Common myeloid progenitor, CD34-positive (primary cell): ENCODE data around the gene YOD1.

ENCODE experiments used
- CTCF ChIA-PET: fragments of 350-600 bp; sonication (Branson Sonifier 250); formaldehyde crosslinking; loops from one replicate; lab custom pipeline; 2021; ENCODE audit warnings: antibody characterized with exemption; lab: Charles Lee
- POLR2A ChIA-PET: fragments of 350-600 bp; sonication (Branson Sonifier 250); formaldehyde crosslinking; loops from one replicate; lab custom pipeline; 2021; ENCODE audit warnings: antibody characterized with exemption; lab: Charles Lee
- DNase-seq, 3 donors: peaks; one replicate each; pipeline versions ENCODE4 v3.0.0 to v3.0.0-alpha.2; 2013
- H3K27ac ChIP-seq, 2 experiments: 1 replicate in 1 of 2; 2 replicates in 1 of 2; pipeline ENCODE4 v1.7.0; 2013; ENCODE audit warnings: inconsistent platforms in 2 of 2, low read length in 2 of 2, mild to moderate bottlenecking in 2 of 2, low read depth in 1 of 2, moderate library complexity in 1 of 2; ENCODE audit not compliant: severe bottlenecking in 2 of 2, insufficient read depth in 1 of 2, poor library complexity in 1 of 2
- H3K27me3 ChIP-seq, 5 experiments: replicated peaks in 2 of 5; 1 replicate in 3 of 5; 2 replicates in 2 of 5; pipeline versions ENCODE4 v1.6.1 to v1.7.0; 2013; ENCODE audit warnings: low read length in 4 of 5, mild to moderate bottlenecking in 2 of 5, moderate library complexity in 2 of 5, inconsistent platforms in 1 of 5; ENCODE audit not compliant: insufficient read depth in 5 of 5, control insufficient read depth in 4 of 5
- H3K36me3 ChIP-seq, 4 experiments: 1 replicate in 2 of 4; 2 replicates in 2 of 4; pipeline versions ENCODE4 v1.6.1 to v1.7.0; 2013; ENCODE audit warnings: low read length in 3 of 4, control low read depth in 1 of 4, mild to moderate bottlenecking in 1 of 4; ENCODE audit not compliant: control insufficient read depth in 4 of 4, insufficient read depth in 4 of 4
- H3K4me1 ChIP-seq, 4 experiments: 1 replicate in 3 of 4; 2 replicates in 1 of 4; pipeline versions ENCODE4 v1.6.1 to v1.7.1; 2013; ENCODE audit warnings: low read length in 3 of 4, mild to moderate bottlenecking in 3 of 4, control low read depth in 1 of 4, inconsistent platforms in 1 of 4, moderate library complexity in 1 of 4; ENCODE audit not compliant: control insufficient read depth in 4 of 4, insufficient read depth in 4 of 4; ENCODE audit errors: control extremely low read depth in 1 of 4
- H3K4me3 ChIP-seq, 7 experiments: 1 replicate in 4 of 7; 2 replicates in 3 of 7; pipeline versions ENCODE4 v1.5.1 to v1.7.0; 2013; ENCODE audit warnings: mild to moderate bottlenecking in 7 of 7, low read length in 6 of 7, moderate library complexity in 6 of 7, inconsistent platforms in 2 of 7, low read depth in 2 of 7, control low read depth in 1 of 7; ENCODE audit not compliant: insufficient read depth in 4 of 7, control insufficient read depth in 1 of 7; ENCODE audit errors: extremely low read depth in 1 of 7
- H3K9me3 ChIP-seq, 5 experiments: 1 replicate in 4 of 5; 2 replicates in 1 of 5; pipeline versions ENCODE4 v1.6.1 to v1.7.1; 2013; ENCODE audit warnings: low read length in 4 of 5, mild to moderate bottlenecking in 2 of 5, inconsistent platforms in 1 of 5, low read depth in 1 of 5, moderate library complexity in 1 of 5; ENCODE audit not compliant: control insufficient read depth in 4 of 5, insufficient read depth in 2 of 5; ENCODE audit errors: control extremely low read depth in 1 of 5
- WGBS: methylation state at CpG from one replicate; pipeline ENCODE4 v1.1.5; 2013; ENCODE audit not compliant: insufficient coverage; 5-methylcytosine and 5-hydroxymethylcytosine counted together

Gene YOD1

DNA sequence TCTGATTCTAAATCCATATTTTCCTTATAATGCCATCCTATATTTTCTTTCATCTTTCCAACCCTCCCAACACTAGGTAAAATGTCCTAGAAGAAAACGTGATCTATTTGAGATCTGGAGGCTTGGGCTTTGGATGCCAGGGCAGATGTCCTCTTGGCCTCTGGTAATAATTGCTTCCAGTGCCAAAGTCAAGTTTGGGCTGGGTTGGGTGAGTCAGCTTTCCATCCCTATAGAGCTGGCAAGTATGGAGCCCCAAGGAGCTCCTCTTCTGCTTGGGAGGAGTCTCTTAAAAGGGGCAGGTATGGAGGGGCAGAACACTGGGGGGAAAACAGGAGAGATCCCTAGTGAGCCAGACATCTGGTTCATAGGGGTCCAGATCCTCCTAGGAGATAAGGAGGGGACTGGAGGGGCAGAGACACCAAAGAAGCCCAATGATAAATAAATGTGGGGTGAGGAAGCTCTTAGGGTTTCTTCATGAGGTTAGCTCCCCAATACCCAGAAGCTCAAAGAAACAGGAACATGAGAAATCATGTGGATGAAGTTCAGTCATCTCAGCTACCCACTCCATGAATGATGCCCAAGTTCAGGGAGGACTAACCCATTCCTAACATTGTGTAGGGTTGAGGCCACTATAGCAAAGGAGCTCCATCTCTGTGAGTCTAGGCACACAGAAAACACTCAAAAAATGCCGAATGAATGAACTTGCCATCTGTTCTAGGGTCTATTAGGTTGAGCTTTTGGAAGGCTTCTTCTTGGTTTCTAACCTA is 21.9 kb downstream of the YOD1 start:
- Histone ChIP-seq H3K27ac (no peak overlapping the region), H3K9me3 (no peaks in the 10 kb centered on the region), H3K27me3 (peaks cover 0 to 3% (median 0%) of the 10 kb centered on the region in 5 experiments), H3K36me3 (no peaks in the 10 kb centered on the region), H3K4me1 (peaks cover 5 to 29% (median 23%) of the 10 kb centered on the region in 4 experiments), H3K4me3 (no peak overlapping the region)
- POLR2A ChIA-PET = no interaction called here
- 100% methylated on average over 1 of the region's 2 CpGs for WGBS
- CTCF ChIA-PET = interaction anchor here (0.8 to 8.4 kb wide), 5 partner anchors 9 to 95 kb away, joined by 3 to 60 read pairs (median 4); partner anchors contain the start of gene YOD1
- DNase-seq = no peak

DNA sequence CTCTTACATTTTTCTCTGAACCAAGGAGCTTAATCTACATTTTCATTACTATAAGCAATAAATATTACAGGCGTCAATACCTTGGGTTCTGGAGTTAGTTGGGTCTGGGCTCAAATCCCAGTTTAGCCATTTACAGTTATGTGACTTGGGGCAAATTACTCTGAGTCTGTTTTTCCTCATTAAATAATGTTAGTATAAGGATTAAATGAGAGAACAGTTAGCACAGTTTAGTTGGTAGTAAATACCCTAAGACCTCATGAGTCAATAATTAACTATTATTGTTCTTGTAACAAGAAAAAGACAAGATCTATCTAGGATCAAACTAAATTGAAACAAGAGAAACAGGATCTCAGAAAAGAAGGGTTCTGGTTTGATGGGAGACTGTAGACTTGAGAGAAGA is 23.1 kb downstream of the YOD1 start:
- DNase-seq = no peak
- no peak overlapping the region for H3K4me3 ChIP-seq
- ChIA-PET POLR2A (no interaction called here), CTCF (interaction anchor here (1.4 to 8.4 kb wide), 2 partner anchors 19 to 22 kb away, joined by 3 to 60 read pairs; partner anchors contain the start of gene YOD1)
- H3K9me3 ChIP-seq = no peaks in the 10 kb centered on the region
- H3K27ac ChIP-seq = no peak overlapping the region
- H3K27me3 ChIP-seq = peaks cover 0 to 3% (median 0%) of the 10 kb centered on the region in 5 experiments
- peaks cover 12 to 33% (median 28%) of the 10 kb centered on the region in 4 experiments for H3K4me1 ChIP-seq
- H3K36me3 ChIP-seq = no peaks in the 10 kb centered on the region
- no CpG with 5 or more reads among the region's 1 CpG for WGBS

DNA sequence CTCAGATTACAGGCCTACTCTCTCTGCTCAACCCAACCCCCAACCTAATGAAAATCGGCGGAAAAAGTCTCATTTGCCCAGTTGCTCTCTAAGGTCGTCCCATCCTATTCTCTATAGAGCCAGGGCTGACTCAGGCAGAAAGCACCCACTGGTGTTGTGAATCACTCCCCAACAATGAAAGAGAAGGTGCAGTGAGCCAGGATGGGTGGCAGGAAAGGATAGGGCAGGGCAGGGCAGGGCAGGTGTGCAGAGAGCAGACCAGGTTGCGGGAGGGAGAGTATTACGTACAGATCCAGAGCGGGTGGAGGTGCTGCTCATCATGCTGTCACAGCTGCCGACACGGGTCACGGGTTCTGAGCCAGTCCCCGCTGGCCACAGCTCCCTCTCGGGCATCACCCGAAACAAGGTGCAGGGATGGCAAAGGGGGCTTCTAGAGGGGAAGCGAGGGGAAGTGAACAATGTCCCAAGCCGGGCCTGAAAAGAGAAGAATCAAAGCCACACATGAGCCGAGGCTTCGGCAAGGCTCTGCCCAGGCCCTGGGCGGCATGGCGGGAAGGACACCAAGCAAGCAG is 23.7 kb downstream of the YOD1 start:
- Histone ChIP-seq H3K27ac (no peak overlapping the region), H3K4me1 (peaks cover 12 to 28% (median 23%) of the 10 kb centered on the region in 4 experiments), H3K27me3 (peaks cover 0 to 3% (median 0%) of the 10 kb centered on the region in 5 experiments), H3K9me3 (no peaks in the 10 kb centered on the region), H3K4me3 (no peak overlapping the region), H3K36me3 (no peaks in the 10 kb centered on the region)
- CTCF ChIA-PET = interaction anchor here (1.4 to 8.4 kb wide), 2 partner anchors 20 to 21 kb away, joined by 3 to 60 read pairs; partner anchors contain the start of gene YOD1
- WGBS = over 99% methylated on average over 16 of the region's 18 CpGs
- POLR2A ChIA-PET = no interaction called here
- DNase-seq = no peak

DNA sequence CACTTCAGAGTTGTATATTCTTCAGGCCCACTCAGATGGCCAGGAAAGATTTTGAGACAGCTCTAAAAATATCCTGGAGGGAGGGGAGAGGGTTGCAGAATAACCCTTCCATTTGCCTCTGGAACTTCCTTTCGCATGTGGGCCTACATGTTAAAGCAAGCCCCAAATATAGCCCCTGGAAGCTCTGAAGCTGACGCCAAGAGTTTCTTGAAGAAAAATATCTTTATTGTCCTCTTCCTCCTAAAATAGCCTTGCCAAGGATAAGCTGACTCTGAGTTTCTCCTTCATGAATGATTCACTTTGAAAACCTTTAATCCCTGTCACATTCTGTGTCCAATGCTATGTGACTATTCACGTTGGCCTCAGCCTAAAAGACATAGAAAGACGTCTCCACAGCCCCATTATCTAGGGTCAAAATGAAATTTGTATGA is 24.9 kb downstream of the YOD1 start:
- WGBS = 81% methylated on average over 2 of the region's 4 CpGs
- H3K4me1 ChIP-seq = peaks cover 12 to 28% (median 23%) of the 10 kb centered on the region in 4 experiments
- DNase-seq = no peak
- ChIA-PET POLR2A (no interaction called here), CTCF (interaction anchor here (1.5 to 8.9 kb wide), 3 partner anchors 21 to 44 kb away, joined by 4 to 67 read pairs (median 7); partner anchors contain the start of gene YOD1)
- peaks cover 0 to under 1% (median 0%) of the 10 kb centered on the region in 5 experiments for H3K27me3 ChIP-seq
- H3K36me3 ChIP-seq = no peaks in the 10 kb centered on the region
- H3K4me3 ChIP-seq = no peak overlapping the region
- peak overlapping the region in 1 of 2 experiments; percentile 78 for H3K27ac ChIP-seq
- no peaks in the 10 kb centered on the region for H3K9me3 ChIP-seq

DNA sequence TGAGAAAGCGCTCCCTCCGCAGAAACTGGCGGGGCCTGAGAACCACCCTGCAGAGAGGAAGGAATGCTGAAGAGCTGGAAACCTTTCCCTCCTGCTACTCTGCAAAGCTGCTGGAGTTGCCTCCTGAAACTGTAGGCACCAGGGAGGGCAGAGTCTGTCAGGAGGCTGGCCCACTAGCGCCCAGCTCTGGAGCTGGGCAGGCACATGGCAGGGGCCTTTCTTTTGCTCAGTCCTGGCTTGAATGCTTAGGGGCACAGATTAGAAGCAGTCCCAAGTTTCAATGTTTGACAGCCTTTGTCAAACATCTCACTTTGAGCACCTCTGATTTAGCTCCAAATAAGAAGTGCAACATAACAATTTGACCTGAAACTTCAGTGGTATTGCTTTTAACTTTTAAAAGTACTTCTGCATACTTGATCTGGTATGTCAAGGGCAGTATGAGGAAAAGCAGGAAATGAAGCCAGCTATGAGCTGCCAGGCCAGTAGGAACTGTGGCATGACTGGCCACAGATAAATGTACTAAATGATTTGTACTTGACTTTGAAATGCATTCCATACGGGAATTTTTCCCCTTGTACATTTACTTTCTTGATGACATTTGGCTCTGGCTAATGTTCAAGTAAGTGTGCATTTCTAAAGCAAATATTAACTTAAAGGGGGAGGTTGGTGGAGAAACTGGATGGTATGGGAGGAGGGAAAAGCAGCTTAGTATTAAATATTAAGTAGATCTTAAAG is 25.7 kb downstream of the YOD1 start:
- Histone ChIP-seq H3K27me3 (no peaks in the 10 kb centered on the region), H3K27ac (peak overlapping the region in 1 of 2 experiments; percentile 78), H3K4me1 (peaks cover 12 to 33% (median 26%) of the 10 kb centered on the region in 4 experiments), H3K36me3 (no peaks in the 10 kb centered on the region), H3K9me3 (no peaks in the 10 kb centered on the region), H3K4me3 (no peak overlapping the region)
- WGBS = 72% methylated on average over 4 of the region's 5 CpGs
- ChIA-PET CTCF (interaction anchor here (0.9 to 8.9 kb wide), 9 partner anchors 16 to 91 kb away, joined by 3 to 67 read pairs (median 4); partner anchors contain the start of genes PFKFB2 and YOD1), POLR2A (no interaction called here)
- DNase-seq = peak in 2 of 3 donors; percentile 26 to 28

DNA sequence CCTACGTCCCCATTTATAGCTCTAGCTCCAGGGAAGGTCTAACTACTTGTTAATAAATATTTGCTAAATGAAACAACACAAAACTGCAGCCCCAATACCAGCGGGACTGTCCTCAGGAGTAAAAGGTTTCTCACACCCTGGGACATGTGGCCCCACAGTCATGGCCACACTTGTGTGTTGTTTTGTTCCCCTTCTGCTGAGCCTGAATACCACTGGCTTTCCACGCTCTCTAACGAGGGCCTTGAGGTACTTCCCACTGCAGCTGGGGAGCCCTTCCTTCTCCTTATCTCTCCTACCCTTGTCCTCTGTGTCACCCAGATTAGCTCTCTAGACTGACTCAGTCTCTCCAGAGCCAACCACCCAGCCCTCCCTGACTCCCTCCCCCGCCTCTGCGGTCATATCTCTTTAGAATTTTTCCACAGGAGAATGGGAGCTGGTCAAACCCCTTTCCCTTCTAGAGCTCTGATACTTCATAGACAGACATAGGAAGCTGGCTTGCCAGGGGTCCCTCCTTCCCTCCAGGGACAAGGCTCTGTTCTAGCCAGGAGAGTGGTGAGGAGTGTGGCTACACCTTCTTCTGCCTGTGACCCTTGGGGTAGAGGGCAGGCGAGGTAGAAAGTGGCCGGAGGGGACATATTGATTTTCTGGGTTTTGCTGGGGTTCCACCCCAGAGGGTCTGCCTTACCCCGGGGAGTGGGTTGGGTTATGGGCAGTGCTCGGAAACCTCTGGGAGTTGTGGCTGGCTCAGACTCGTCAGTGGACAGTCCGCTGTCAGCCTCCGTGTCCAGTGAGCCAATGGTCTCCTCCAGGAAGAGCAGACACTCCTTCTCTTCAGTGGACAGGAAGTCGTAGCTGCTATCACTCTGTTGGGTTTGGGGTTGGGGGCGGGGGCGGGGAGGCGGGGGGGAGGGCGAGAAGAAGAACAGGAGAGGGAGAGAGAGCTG is 26.5 kb downstream of the YOD1 start:
- Histone ChIP-seq H3K4me1 (peaks cover 12 to 34% (median 26%) of the 10 kb centered on the region in 4 experiments), H3K9me3 (no peaks in the 10 kb centered on the region), H3K27me3 (no peaks in the 10 kb centered on the region), H3K27ac (peak overlapping the region in 1 of 2 experiments; percentile 88), H3K36me3 (no peaks in the 10 kb centered on the region), H3K4me3 (peak overlapping the region in 2 of 7 experiments; percentile 24 to 46)
- POLR2A ChIA-PET = no interaction called here
- CTCF ChIA-PET = interaction anchor here (0.9 to 8.9 kb wide), 10 partner anchors 15 to 90 kb away, joined by 3 to 67 read pairs (median 4); partner anchors contain the start of genes PFKFB2 and YOD1
- 37% methylated on average over 8 of the region's 18 CpGs for WGBS
- DNase-seq = peak; percentile 80 to 90 (median 85)
